ENCODE measurements around the gene SLBP. TPM values are rescaled to one million over a fixed set of nuclear protein-coding genes. Genes with fewer than 3 reads are reported as not detected.

The SLBP gene
- 75.3 and 82.2 TPM in 2 replicates for total RNA-seq (2014; rRNA removed; shearing (Covaris generic))

DNA sequence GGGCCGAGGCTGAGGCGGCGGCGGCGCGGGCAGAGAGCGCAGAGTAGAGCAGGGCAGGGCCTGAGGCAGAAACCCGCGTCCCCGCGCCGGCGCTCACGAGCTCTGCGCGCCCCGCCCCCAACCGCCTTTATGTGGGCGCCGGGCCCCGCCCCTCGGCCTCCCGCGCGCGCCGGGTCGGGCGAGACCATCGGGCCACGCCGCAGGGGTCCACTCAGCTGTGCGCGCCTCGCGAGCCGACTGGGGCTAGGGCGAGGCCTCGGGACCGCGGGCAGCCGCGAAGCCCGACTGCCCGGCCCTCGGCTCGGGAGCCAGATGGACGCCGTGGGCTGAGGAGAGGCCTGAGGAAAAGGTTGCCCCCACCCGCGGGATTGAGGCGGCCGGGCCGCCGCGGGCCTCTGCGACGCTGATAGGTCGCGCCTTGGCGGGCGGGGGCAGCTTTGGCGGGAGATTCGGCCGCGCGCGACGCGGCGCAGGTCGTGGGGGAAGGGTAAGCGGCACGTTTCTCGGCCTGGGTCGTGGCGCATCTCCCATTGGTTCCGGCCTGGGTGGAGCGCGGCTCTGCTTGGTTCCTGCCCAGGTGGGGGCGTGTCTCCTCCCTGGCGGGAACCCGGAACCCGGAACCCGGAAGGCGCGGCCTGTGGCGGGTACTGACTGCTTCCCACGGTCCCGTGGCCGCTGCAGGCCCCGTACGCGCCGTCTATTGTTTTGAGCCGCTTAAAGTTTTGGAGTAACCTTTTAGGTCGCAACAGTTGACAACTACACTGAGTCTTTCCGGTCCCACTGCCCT lies at the start of gene SLBP:
TSS of gene SLBP (minus strand) at position 104 of the 787 bp plus-strand sequence. CDS start 131 bp downstream, outside the sequence.
- no peaks in the 10 kb centered on the region for H3K27me3 ChIP-seq (ENCODE audit: control insufficient read depth, insufficient read depth, low read length)
- no peaks in the 10 kb centered on the region for H3K36me3 ChIP-seq (replicated peaks; ENCODE audit: control insufficient read depth, insufficient read depth, low read length)
- peak; percentile 99 for DNase-seq
- H3K4me3 ChIP-seq (ENCODE audit: insufficient read depth, low read depth, low read length): peak within 1 kb of the TSS; percentile 83

DNA sequence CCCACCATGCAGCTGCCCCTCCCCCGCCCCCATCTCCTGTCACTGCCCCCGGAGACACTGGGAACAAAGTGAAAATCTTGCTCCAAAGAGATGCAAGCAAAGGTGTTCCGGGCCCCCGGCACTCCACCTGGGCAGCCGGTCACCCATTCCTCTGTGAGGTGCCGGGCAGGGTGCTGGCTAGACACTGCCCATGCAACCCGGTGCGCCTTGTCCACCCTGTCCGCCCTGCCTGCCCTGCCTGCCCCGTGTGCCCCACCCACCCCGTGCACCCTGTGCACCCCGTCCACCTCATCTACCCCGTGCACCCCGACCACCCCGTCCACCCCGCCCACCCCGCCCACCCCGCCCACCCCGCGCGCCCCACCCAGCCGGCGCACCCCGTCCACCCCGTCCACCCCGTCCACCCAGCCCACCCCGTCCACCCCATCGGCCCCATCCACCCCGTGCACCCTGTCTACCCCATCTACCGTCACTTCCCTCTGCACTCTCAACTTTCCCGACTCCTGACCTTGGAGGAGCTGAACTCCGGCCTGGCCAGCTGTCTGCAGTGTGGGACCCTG lies 49.1 kb upstream of the SLBP start:
- no peaks in the 10 kb centered on the region for H3K36me3 ChIP-seq (replicated peaks; ENCODE audit: control insufficient read depth, insufficient read depth, low read length)
- no peak overlapping the region for H3K4me3 ChIP-seq (ENCODE audit: insufficient read depth, low read depth, low read length)
- no peak for DNase-seq
- peaks cover 1% of the 10 kb centered on the region; the same call in 1 of the 2 replicates for H3K27me3 ChIP-seq (ENCODE audit: control insufficient read depth, insufficient read depth, low read length)

DNA sequence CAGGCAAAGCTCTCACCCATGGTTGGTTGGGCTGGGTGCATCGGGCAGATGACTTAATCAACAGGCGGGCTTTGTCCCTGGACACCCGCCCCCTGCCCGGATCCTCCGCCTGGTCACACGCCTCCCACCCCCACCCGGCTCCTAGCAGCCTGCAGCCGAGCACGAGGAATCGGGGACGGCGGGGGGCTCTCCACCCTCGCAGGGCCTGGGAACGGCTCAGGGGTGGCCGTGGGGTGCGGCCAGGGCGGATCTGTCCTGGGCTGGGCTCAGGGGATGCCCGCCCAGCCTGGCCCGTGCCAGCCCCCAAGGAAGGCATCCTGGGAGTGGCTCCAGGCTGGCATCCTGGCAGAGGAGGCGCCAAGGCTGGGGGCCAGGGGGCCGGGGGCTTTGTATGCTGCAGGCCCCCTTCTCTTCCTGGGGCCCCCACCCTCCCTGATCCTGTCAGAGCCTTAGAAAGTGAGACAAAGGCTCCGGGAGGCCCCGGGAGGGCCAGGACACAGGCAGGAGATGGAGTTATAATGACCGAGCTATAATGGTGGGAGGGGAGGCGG lies 48.5 kb upstream of the SLBP start:
- Histone ChIP-seq H3K27me3 (ENCODE audit: control insufficient read depth, insufficient read depth, low read length) (no peaks in the 10 kb centered on the region), H3K4me3 (ENCODE audit: insufficient read depth, low read depth, low read length) (no peak overlapping the region), H3K36me3 (replicated peaks; ENCODE audit: control insufficient read depth, insufficient read depth, low read length) (no peaks in the 10 kb centered on the region)
- peak; percentile 84 for DNase-seq

DNA sequence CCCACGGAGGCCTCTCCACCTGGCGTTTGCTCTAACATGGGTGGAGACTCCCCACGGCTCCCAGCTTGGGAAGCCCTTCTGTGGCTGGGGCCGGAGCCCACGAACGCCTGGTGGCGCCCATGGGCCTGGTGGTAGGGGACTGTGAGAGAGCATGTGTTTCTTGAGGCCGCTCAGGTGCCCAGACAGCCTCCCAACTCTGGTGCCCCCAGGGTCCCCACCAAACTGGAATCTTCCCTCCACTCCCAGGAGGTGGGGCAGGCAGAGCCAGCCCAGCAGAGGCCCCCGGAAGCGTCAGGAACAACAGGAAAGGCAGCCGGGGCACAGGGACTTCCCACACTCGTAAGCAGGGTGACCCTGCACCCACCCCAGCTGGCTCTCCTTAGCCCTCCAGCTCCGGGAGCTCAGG lies 47.7 kb upstream of the SLBP start:
- Histone ChIP-seq H3K27me3 (ENCODE audit: control insufficient read depth, insufficient read depth, low read length) (no peaks in the 10 kb centered on the region), H3K36me3 (replicated peaks; ENCODE audit: control insufficient read depth, insufficient read depth, low read length) (no peaks in the 10 kb centered on the region), H3K4me3 (ENCODE audit: insufficient read depth, low read depth, low read length) (no peak overlapping the region)
- peak; percentile 76 for DNase-seq

DNA sequence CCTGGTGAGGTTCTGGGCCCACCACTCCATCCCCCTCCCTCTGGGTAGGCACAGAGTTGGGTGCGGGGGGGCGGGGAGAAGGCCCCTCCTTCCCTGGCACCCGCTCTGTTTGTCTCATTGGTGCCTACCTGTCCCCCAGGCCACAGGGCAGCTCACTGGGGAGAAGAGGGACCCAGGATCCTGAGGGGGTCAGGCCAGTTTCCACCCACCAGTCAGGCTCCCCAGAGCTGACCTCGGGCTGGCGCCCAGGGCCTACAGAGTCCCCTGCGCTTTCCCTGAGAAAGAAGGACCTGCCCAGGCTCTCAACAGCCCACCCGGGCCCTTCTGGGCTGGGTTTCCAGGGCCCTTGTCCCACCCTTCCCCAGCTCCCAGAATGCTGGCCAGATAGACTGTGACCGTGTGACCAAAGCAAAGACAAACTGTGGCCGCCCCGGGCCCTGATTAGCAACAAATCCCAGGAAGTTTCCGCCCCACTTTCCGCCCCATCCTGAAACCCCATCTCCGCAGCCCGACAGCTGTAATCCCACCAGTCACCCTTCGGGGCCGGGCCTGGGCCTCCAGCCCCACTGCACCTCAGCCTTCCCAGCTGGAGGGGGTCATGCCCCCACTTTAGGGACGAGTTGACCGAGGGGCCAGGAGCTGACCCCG lies 47.2 kb upstream of the SLBP start:
- DNase-seq: peak; percentile 82
- no peak overlapping the region for H3K4me3 ChIP-seq (ENCODE audit: insufficient read depth, low read depth, low read length)
- H3K36me3 ChIP-seq (replicated peaks; ENCODE audit: control insufficient read depth, insufficient read depth, low read length): no peaks in the 10 kb centered on the region
- no peaks in the 10 kb centered on the region for H3K27me3 ChIP-seq (ENCODE audit: control insufficient read depth, insufficient read depth, low read length)

DNA sequence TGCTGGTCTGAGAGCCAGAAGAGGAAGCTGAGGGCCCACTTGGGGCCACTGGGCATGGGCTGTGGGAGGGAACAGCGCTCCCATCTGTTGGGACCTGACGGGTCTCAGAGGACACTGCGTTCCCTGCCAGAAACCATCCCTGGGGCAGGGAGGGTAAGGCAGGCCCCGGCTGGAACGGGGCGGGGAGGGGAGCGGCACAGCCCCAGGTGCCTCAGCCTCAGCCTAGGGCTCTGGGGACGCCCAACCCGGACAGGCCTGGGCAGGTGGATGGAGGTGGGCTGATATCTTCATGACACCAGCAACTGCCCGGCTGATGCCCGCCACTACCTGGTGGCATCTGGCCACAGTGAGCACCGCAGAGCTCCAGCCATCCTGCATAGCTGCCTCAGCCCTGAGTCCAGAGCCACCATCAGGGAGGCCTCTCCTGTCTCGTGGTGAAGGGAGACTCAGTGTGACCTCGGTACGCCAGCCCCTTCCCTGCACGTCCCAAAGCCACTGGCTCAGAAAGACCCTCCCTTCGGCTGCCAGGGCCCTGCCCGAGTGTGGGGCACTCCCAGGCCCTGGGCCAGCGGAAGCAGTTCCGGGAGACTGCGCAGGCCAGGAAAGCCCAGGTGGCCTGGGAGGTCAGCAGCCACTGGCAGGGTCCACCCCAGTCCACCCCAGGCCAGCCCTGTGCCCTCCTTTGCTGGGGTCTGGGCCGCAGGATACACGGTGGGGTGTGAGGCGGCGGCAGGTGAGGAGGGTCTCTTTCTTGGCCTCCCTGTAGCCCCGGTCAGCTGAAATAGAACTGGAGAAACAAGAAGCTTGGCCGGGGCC lies 46.4 kb upstream of the SLBP start:
- Histone ChIP-seq H3K36me3 (replicated peaks; ENCODE audit: control insufficient read depth, insufficient read depth, low read length) (no peaks in the 10 kb centered on the region), H3K4me3 (ENCODE audit: insufficient read depth, low read depth, low read length) (no peak overlapping the region), H3K27me3 (ENCODE audit: control insufficient read depth, insufficient read depth, low read length) (no peaks in the 10 kb centered on the region)
- no peak for DNase-seq

DNA sequence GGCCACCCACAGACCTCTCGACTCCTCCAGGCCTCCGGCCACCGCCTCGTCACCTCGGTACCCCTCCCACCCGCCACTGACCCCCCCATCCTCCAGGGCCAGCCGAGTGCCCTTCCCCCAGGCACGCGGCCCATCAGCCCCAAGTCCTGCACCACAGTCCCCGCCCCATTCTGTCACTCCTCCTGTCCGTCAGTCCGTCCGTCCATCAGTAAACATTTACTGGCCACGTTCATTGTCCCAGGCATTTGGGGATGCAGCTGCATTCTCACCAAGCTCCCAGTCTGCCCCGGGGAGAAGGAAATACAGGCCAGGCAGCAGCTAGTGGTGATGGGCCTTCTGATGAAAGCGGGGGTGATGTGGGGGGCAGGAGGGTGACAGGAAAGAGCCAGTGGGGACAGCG lies 45.7 kb upstream of the SLBP start:
- no peak for DNase-seq
- no peaks in the 10 kb centered on the region for H3K27me3 ChIP-seq (ENCODE audit: control insufficient read depth, insufficient read depth, low read length)
- no peaks in the 10 kb centered on the region for H3K36me3 ChIP-seq (replicated peaks; ENCODE audit: control insufficient read depth, insufficient read depth, low read length)
- H3K4me3 ChIP-seq (ENCODE audit: insufficient read depth, low read depth, low read length): no peak overlapping the region

DNA sequence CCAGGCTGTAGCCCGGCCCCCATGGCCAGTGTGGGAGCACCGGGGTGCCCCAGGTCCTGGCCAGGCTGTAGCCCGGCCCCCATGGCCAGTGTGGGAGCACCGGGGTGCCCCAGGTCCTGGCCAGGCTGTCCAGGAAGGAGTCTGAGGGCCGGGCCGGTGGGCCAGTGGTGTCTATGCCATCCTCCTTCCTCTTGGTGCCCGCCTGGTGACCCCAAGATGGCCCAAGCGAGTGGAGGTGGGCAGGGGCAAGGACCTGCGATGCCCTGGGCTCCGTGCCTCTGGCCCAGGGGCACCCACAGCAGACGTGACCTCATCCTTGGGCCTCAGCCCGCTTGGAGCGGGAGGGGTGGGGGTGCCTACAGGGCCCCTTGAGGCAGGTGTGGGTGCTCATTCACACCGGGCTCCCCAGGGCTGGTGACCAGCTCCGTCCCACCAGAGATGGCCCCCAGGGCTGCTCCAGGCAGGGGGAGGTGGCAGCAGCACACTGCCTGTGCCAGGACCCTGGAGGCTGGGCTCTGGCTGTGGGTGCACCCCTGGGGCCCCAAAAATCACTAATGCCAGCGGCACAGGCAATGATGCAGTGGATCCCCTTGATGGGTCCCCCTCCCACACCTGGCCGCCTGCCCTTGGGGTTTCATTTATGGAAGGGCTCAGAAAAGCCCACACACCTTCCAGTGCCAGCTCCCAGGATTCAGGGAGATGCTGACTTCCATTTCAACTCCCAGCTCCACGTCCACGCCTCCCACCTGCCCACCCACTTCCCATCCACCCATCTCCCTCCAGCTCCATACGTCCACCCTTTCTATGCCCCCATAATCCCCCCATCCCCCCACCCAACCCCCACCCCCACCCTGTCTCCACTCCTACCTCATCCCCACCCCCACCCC lies 45.0 kb upstream of the SLBP start:
- no peak overlapping the region for H3K4me3 ChIP-seq (ENCODE audit: insufficient read depth, low read depth, low read length)
- H3K36me3 ChIP-seq (replicated peaks; ENCODE audit: control insufficient read depth, insufficient read depth, low read length): no peaks in the 10 kb centered on the region
- no peak for DNase-seq
- H3K27me3 ChIP-seq (ENCODE audit: control insufficient read depth, insufficient read depth, low read length): no peaks in the 10 kb centered on the region

DNA sequence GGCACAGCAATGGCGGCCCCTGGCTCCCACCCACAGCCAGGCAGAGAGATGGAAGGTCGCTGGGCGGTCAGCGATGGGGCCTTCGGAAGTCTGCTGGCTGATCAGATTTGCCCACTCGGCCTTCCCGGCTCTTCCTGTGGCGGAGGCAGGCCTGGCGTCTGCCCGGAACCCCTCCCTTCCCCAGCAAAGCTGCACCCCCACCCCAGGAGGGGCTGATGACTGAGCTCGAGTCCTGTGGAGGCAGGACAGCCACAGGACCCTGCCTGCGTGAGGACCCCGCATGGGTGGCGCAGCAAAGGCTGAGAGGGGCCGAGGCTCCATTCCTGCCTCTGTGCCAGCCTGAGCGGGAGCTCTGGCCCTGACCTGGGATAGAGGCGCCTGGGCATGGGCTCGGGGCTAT lies 44.0 kb upstream of the SLBP start:
- Histone ChIP-seq H3K27me3 (ENCODE audit: control insufficient read depth, insufficient read depth, low read length) (no peaks in the 10 kb centered on the region), H3K36me3 (replicated peaks; ENCODE audit: control insufficient read depth, insufficient read depth, low read length) (no peaks in the 10 kb centered on the region), H3K4me3 (ENCODE audit: insufficient read depth, low read depth, low read length) (no peak overlapping the region)
- DNase-seq: no peak

DNA sequence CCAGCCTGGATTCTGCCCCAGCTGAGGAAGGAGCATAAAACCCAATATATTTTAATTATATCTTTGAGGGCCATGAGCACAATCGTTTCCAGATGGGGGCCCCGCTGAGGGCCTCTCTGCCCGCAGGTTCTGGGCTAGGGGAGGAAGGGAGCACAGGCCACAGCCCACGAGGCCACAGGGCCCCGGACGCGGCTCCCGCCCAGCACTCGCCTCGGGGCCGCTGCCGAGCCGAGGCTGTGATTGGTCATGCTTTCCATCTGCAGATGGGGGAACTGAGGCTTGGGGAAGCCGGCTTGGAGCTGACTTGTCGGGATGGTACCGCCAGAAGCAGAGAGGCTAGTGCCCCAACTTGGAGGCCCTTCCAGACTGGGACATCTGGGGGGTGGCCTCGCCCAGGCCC lies 43.2 kb upstream of the SLBP start:
- Histone ChIP-seq H3K36me3 (replicated peaks; ENCODE audit: control insufficient read depth, insufficient read depth, low read length) (no peaks in the 10 kb centered on the region), H3K4me3 (ENCODE audit: insufficient read depth, low read depth, low read length) (no peak overlapping the region), H3K27me3 (ENCODE audit: control insufficient read depth, insufficient read depth, low read length) (no peaks in the 10 kb centered on the region)
- DNase-seq: no peak

DNA sequence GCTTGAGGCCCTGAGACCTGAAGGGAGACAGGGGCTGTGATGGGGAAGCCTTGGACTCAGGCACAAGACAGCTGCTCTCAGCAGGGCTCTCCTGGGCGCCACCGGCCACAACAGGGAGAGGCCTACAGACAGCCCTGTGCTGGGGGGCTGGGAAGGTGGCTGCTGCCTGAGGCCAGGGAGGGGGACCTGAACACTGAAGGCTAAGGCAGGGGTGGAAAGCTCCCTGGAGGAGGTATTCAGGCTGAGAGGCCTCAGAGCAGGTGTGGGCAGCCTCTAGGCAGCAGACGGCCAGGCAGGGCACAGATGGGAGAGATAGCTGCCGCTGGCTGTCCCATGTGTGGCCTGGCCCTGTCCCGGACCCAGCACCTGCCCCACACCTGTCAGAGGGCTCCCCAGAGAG lies 42.2 kb upstream of the SLBP start:
- H3K4me3 ChIP-seq (ENCODE audit: insufficient read depth, low read depth, low read length): no peak overlapping the region
- DNase-seq: no peak
- H3K27me3 ChIP-seq (ENCODE audit: control insufficient read depth, insufficient read depth, low read length): no peaks in the 10 kb centered on the region
- H3K36me3 ChIP-seq (replicated peaks; ENCODE audit: control insufficient read depth, insufficient read depth, low read length): no peaks in the 10 kb centered on the region

DNA sequence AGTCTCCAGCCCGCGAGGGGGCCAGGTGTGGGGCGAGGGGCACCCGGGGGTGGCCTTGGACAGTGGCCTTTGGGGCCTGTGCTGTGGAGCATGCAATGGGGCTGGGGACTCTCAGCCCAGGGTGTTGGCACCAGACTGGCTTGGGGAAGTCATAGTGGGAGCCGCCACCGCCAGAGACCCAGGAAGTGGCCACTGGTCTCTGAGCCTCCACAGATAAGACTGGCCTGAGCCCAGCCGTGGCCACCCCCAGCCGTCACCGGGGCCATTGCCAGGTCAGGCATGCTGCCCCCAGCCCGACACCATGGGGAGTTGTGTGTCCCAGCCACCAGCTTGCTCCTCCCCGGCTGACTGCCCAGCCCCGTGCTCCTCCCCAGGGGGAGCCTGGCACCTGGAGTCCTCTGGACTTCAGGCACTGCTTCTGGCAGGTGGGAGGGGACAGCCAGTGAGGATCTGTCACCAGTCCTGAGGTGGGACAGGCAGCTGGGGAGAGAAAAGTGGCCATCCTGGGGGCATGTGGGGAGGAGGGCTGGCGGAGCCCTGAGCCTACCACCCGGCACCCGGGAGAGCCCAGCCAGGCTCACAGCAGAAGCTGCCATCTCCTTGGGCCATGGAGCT lies 41.7 kb upstream of the SLBP start:
- no peaks in the 10 kb centered on the region for H3K27me3 ChIP-seq (ENCODE audit: control insufficient read depth, insufficient read depth, low read length)
- no peak for DNase-seq
- H3K36me3 ChIP-seq (replicated peaks; ENCODE audit: control insufficient read depth, insufficient read depth, low read length): no peaks in the 10 kb centered on the region
- no peak overlapping the region for H3K4me3 ChIP-seq (ENCODE audit: insufficient read depth, low read depth, low read length)

DNA sequence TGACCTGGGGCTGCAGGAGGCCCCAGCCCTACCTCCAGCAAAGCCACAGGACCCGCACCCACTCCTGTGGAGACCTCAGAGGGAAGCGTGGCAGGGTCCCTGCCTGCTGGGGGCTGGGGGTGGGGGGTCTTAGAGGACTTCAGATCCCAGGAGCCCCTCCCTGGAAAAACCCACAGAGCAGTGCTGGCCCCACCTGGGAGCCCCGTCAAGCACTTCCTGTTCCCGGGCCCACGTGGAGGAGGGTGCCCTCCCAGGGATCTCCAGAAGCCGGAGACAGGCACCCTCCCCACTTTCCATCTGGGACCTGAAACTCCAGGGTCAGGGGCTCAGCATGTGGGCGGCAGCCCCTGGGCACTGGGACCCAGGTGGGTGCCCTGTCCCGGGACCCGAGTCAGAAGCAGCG lies 41.2 kb upstream of the SLBP start:
- H3K27me3 ChIP-seq (ENCODE audit: control insufficient read depth, insufficient read depth, low read length): no peaks in the 10 kb centered on the region
- H3K36me3 ChIP-seq (replicated peaks; ENCODE audit: control insufficient read depth, insufficient read depth, low read length): no peaks in the 10 kb centered on the region
- no peak for DNase-seq
- no peak overlapping the region for H3K4me3 ChIP-seq (ENCODE audit: insufficient read depth, low read depth, low read length)
